ENCODE data around the gene ULK1.

The ULK1 gene

DNA sequence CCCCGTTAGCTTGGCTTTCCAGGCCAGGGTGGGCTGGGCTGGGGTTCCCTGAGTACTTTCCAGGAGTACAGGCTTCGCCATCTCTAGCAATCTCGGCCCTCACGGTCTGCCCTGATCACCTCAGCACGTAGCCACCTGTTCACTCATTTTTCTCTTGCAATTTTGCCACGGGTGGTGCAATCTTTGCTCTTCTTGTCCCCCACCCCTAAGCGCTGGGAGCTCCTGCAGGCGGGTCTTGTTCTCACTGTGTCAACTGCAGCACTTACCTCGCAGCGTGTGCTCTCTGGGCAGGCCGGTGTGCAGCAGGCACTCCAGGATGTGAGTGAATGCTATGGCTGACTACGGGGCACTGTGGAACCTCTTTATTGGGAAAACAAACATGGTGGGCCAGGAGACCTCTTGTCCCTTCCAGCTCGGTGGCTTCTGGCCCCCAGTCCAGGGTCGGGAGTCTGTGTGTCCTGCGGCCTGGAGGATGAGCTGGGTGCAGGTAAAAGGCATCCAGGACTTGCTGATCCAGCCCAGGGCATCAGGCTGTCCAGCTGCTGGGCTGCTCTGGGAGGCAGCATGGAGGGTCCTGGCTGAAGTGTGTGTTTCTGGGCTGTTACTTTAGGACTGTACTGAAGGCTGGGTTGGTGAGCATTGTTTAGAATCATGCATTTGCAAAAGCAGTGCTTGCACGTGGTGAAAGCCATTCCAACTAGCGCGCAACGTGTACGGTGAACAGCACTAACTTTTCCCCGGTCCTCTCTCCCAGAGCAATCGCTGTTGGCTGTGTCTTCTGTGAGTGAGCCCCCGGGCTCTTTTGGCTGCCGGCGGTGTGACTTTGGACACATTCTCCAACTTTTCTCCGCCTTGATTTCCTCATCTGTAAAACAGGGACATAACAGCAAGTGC lies 1.5 kb upstream of the ULK1 start:
- DNase-seq (ENCODE audit: low spot score) = peak; percentile 19

DNA sequence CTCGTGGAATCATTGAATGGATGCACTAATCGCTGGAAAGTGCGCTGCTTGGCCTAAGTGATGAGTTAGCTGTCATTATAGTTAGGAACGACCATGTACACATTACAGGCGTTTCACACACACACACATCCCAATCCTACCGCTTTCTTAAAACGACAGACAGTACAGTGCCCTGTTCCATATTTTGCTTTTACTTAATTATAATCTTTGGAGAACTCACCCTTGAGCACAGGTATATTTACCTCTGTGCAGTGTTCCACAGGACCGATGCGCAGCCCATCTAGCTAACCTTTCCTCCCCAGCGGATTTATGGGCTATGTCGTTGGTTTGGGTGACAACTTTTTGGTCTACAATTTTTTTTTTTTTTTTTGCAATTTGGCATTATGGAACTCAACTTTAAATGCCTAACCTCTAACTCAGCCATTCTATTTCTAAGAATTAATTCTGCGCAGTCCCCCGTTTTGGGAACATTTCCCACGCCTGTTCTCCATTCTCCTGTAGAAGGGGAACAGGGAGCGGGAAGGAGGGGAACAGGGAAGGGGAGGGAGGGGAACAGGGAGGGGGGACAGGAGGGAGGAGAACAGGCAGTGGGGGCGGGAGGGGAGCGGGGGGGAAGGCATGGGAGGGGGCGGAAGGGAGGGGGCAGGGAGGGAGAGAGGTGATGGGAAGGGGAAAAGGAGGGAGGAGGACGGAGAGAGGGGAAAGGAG lies 663 bp upstream of the ULK1 start:
- DNase-seq (ENCODE audit: low spot score) = no peak

DNA sequence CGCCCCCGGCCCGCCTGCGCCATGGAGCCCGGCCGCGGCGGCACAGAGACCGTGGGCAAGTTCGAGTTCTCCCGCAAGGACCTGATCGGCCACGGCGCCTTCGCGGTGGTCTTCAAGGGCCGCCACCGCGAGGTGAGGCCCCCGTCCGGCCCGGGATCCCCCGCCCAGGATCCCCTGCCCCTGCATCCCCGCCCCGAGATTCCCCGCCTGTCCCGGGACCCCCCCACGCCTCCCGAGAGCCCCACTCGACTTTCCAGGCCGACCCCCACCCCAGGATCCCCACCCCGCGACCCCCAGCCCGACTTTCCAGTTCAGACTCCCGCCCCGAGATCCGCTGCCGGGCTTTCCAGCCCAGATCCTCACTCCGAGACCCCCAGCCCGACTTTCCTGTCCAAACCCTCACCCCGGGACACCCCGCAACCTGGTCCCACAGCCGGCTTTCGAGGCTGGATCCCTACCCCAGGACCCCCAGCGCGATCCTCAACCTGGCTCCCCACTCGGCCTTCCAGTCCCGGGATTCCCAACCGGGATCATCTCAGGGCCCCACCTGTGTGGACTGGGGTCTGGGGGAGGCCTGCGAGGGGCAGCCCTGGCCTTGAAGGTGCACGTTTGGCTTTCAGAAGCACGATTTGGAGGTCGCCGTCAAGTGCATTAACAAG lies 688 bp downstream of the ULK1 start:
- DNase-seq (ENCODE audit: low spot score) = peak; percentile 58

- no peak for DNase-seq (ENCODE audit: low spot score)
These were observed 1.2 kb downstream of the ULK1 start for GRCh38 chr12:131895640-131896079.

DNA sequence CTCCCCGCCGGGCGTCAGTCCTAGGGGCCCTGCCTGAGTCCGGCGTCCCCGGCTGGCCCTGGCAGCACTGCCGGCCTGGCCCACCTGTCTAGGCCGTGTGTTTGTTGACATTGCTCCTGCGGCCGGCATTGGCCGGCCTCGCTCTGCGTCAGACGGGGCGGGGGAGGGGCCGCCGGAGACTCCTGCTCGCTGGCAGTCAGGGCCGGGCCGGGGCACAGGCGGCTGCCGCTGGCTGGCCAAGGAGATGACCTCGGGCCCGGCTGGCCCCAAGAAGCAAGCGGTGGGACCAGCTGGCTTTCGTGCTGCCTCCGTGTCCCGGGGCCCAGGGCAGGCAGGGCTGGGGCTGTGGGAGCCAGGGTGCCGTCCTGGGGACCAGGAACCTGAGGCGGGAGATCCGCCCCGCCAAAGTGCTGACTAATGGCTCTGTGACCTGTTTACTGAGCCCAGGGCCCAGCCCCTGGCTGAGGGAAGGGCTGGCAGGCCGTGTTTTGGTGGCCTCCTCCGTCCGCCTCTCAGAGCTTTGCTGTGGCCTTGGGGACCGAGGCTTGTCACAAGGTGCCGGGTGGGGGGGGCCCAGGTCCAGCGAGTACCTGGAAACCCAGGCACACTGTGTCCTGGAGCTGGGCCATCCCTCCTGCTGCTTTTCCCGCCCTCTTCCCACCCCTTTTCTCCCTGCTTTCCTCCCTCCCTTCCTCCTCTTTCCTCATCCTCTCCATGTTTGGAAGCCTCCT lies 1.8 kb downstream of the ULK1 start:
- peak; percentile 98 for DNase-seq (ENCODE audit: low spot score)

- DNase-seq (ENCODE audit: low spot score) = no peak
These were observed 2.4 kb downstream of the ULK1 start for GRCh38 chr12:131896811-131897270.

GRCh38 chr12:131897276-131897675 lies 2.9 kb downstream of the ULK1 start:
- no peak for DNase-seq (ENCODE audit: low spot score)

GRCh38 chr12:131897875-131898274 lies 3.5 kb downstream of the ULK1 start:
- DNase-seq (ENCODE audit: low spot score) = peak; percentile 5

DNA sequence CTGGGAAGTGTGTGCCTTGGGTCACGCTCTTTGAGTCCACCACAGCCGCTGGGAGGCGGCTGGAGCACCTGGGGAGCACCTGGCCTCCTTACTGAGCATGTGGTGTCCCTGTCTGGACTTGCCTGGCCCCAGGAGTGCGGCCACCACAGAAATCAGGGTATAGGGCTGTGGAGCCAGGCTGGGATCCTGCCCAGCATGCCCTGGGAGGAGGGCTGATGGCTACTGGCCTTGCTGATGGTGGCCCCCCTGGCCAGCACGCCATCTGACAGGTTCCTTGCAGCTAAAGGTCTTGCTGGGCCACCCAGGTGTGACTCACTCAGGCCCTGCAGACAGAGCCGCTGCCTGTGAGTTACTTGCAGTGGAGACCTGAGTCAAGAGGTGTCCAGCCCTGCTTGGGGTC lies 6.0 kb downstream of the ULK1 start:
- peak; percentile 6 for DNase-seq (ENCODE audit: low spot score)

GRCh38 chr12:131901431-131902331 lies 7.3 kb downstream of the ULK1 start:
- no peak for DNase-seq (ENCODE audit: low spot score)

- no peak for DNase-seq (ENCODE audit: low spot score)
These were observed 8.2 kb downstream of the ULK1 start for GRCh38 chr12:131902332-131903241.

DNA sequence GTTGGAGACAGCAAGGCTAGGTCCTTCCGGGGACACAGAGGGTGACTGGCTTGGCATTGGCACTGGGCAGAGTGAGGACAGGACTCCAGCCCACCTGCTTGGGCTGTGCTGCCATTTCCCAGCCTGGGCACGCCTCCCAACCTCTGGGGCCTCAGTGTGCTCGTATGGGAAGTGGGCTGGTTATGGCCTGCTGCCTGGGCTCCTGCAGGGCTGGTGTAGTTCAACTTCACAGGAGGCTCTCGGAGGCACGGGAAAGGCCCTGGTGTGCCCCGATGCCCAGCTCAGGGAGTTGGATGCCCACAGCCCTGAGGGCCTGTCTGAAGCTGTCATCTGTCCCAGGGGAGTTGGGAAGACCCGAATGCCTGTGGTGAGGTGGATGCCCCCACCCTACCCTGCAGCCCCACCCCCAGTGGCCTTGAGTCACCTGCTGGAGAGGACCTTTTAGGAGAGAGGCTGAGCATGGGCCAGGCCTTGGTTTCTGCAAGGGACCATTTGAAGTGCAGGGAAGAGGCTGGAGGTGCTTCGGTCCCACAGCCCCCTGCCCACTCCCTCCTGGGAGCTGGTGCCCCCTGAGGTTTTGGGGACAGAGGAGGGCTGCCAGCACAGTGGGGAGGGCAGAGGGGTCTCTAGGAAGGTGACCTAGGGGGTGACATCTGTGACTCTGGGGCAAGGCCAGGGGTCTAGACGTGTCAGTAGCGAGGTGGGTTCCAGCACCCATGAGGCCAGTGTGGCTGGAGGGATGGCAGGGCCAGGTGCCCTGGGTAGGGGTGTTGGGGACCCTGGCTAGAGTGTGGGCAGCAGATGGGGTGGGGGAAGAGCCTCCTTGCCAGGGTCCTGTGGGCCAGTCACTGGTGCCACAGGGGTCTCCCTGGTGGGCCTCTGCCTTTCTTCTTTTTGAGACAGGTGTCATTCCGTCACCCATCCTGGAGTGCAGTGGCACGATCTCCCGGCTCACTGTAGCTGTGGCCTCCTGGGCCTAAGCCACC lies 9.1 kb downstream of the ULK1 start:
- no peak for DNase-seq (ENCODE audit: low spot score)

GRCh38 chr12:131904346-131904745 lies 9.9 kb downstream of the ULK1 start:
- DNase-seq (ENCODE audit: low spot score) = no peak

- DNase-seq (ENCODE audit: low spot score) = no peak
These were observed 10.7 kb downstream of the ULK1 start for GRCh38 chr12:131905081-131905629.

- no peak for DNase-seq (ENCODE audit: low spot score)
These were observed 11.2 kb downstream of the ULK1 start for GRCh38 chr12:131905630-131906091.

DNA sequence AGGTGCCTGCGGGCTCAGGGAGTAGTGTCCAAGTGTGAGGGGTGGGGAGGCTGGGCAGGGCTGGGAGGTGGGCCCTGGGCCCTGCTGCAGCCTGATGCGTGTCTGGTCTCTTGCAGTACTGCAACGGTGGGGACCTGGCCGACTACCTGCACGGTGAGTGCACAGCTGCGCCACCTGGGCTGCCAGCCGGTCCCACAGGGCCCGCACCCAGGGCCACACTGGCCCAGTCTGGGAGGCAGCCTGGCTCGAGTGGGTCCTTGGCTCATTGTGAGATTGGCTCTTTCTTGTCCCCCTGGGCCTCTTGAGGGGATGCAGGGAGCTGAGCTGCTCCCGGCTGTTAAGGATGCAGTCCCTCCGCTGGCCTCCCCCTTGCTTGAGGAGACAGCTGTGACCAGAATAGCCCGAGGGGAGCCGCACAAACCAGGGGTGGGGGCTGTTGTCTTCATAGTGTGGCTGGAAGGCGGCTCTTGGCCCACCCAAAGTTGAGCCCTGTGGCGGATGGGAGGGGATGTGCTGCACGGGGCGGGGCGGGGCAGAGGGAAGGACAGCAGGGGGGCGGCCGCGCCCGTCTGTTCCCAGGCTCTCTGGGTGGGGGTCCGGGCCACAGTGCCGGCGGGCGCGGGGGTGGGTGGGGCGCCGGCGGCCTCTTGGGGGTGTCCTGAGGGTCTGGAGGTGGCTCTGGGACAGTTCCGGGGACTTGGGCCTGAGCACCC lies 13.1 kb downstream of the ULK1 start:
- DNase-seq (ENCODE audit: low spot score) = no peak

Data from HuH-7.5 (cell line).